A549 (cell line): ENCODE measurements around the gene SND1. TPM values are rescaled to one million over a fixed set of nuclear protein-coding genes. Genes with fewer than 3 reads are reported as not detected.

Source experiments
- ATAC-seq, 2 experiments: fragments of 200-7000 bp in 1 of 2; fragments of >200 bp in 1 of 2; cut with Nextera tagmentation in 1 of 2; cut with Tn5 transposase in 1 of 2; 3 replicates each; pipeline versions ENCODE4 v1.8.0 to v1.9.1; 2018 to 2020; ENCODE audit warnings: mild to moderate bottlenecking in 1 of 2, moderate library complexity in 1 of 2
- CTCF ChIA-PET: fragments of 300-600 bp; sonication (Branson Sonifier 250); formaldehyde crosslinking; extraction: SDS; loops from one replicate; lab custom pipeline; 2021; ENCODE audit warnings: antibody characterized with exemption, inconsistent platforms; lab: Yijun Ruan, JAX
- POLR2A ChIA-PET: fragments of 350-600 bp; formaldehyde crosslinking; extraction: SDS; loops from one replicate; lab custom pipeline; 2021; ENCODE audit warnings: antibody characterized with exemption, inconsistent platforms; lab: Yijun Ruan, JAX
- DNase-seq, 2 experiments: peaks; one replicate each; pipeline versions ENCODE4 v3.0.0 to v3.0.0-alpha.2; 2011 to 2016; ENCODE audit warnings: low read depth in 1 of 2, low spot score in 1 of 2
- FAIRE-seq: peaks from 2 replicates; lab custom pipeline; 2011; peaks lifted over from hg19 to GRCh38; lab: Jason Lieb, UNC
- H3K27ac ChIP-seq, 2 experiments: fragments of >200 bp; sonication (Bioruptor Twin); formaldehyde crosslinking; 3 replicates each; pipeline ENCODE4 v1.5.1; 2016 to 2017
- H3K4me1 ChIP-seq: fragments of >200 bp; sonication (Bioruptor Twin); formaldehyde crosslinking; 3 replicates; pipeline ENCODE4 v1.6.1; 2016
- H3K4me2 ChIP-seq: fragments of >200 bp; sonication (Bioruptor Twin); formaldehyde crosslinking; 3 replicates; pipeline ENCODE4 v1.6.1; 2016
- H3K4me3 ChIP-seq: fragments of >200 bp; sonication (Bioruptor Twin); formaldehyde crosslinking; 3 replicates; pipeline ENCODE4 v1.5.1; 2016
- H3K9me3 ChIP-seq: fragments of >200 bp; sonication (Bioruptor Twin); formaldehyde crosslinking; 3 replicates; pipeline ENCODE4 v1.6.1; 2016
- ATOH8 ChIP-seq: fragments of 250-450 bp; sonication (Bioruptor Pico); IDR thresholded peaks from 2 replicates; pipeline ENCODE4 v1.5.0; 2020; ENCODE audit warnings: low read depth, mild to moderate bottlenecking, moderate library complexity
- BCL3 ChIP-seq: fragments of >200 bp; sonication (Bioruptor Twin); formaldehyde crosslinking; IDR thresholded peaks from 3 replicates; pipeline ENCODE4 v1.6.1; 2016
- BHLHE40 ChIP-seq: IDR thresholded peaks from 2 replicates; pipeline ENCODE4 v1.6.1; 2012; ENCODE audit warnings: low read depth, low read length, inconsistent platforms
- CBX2 ChIP-seq: fragments of 200-600 bp; sonication (generic); IDR thresholded peaks from 2 replicates; pipeline ENCODE4 v1.6.1; 2016; ENCODE audit warnings: low read depth, mild to moderate bottlenecking, borderline replicate concordance
- CBX8 ChIP-seq: fragments of 200-600 bp; sonication (generic); IDR thresholded peaks from 2 replicates; pipeline ENCODE4 v1.6.1; 2016
- CEBPB ChIP-seq, 2 experiments: fragments of >200 bp in 1 of 2; sonication (Bioruptor Twin) in 1 of 2; formaldehyde crosslinking in 1 of 2; IDR thresholded peaks; 2 replicates each; pipeline ENCODE4 v1.6.1; 2012 to 2016
- CHD4 ChIP-seq: fragments of 200-600 bp; sonication (generic); IDR thresholded peaks from 2 replicates; pipeline ENCODE4 v1.6.1; 2016; ENCODE audit warnings: antibody characterized with exemption, mild to moderate bottlenecking, borderline replicate concordance
- ESRRA ChIP-seq: fragments of 150-350 bp; IDR thresholded peaks from 2 replicates; pipeline ENCODE4 v1.6.1; 2014; ENCODE audit warnings: mild to moderate bottlenecking, low read length, borderline replicate concordance
- FOSB ChIP-seq: fragments of 250-450 bp; sonication (Bioruptor Pico); IDR thresholded peaks from 2 replicates; pipeline ENCODE4 v1.5.0; 2020; ENCODE audit warnings: mild to moderate bottlenecking, moderate library complexity
- FOXS1 ChIP-seq: fragments of 250-450 bp; sonication (Bioruptor Pico); IDR thresholded peaks from 2 replicates; pipeline ENCODE4 v1.5.0; 2020; ENCODE audit warnings: mild to moderate bottlenecking, moderate library complexity
- HEYL ChIP-seq: fragments of 250-450 bp; sonication (Bioruptor Pico); IDR thresholded peaks from 2 replicates; pipeline ENCODE4 v1.8.0; 2021; ENCODE audit warnings: mild to moderate bottlenecking, moderate library complexity
- HMGXB4 ChIP-seq: fragments of 250-450 bp; sonication (Bioruptor Pico); IDR thresholded peaks from 2 replicates; pipeline ENCODE4 v1.5.0; 2021; ENCODE audit warnings: mild to moderate bottlenecking, moderate library complexity, borderline replicate concordance
- HOXB13 ChIP-seq: fragments of 250-450 bp; sonication (Bioruptor Pico); IDR thresholded peaks from 2 replicates; pipeline ENCODE4 v1.5.0; 2020; ENCODE audit warnings: low read depth, mild to moderate bottlenecking, moderate library complexity
- JUN ChIP-seq, 2 experiments: fragments of >200 bp; sonication (Bioruptor Twin); formaldehyde crosslinking; IDR thresholded peaks; 2 replicates in 1 of 2; 3 replicates in 1 of 2; pipeline ENCODE4 v1.6.1; 2016 to 2017
- JUNB ChIP-seq: fragments of >200 bp; sonication (Bioruptor Twin); formaldehyde crosslinking; IDR thresholded peaks from 2 replicates; pipeline ENCODE4 v1.6.1; 2016
- KDM5A ChIP-seq: fragments of 200-600 bp; sonication (generic); IDR thresholded peaks from 2 replicates; pipeline ENCODE4 v1.6.1; 2016; ENCODE audit warnings: antibody characterized with exemption, mild to moderate bottlenecking
- MAFK ChIP-seq: fragments of 450-650 bp; IDR thresholded peaks from 2 replicates; pipeline ENCODE4 v1.6.1; 2014; ENCODE audit not compliant: partially characterized antibody
- MYC ChIP-seq: IDR thresholded peaks from 2 replicates; pipeline ENCODE4 v1.6.1; 2012; ENCODE audit warnings: mild to moderate bottlenecking, inconsistent platforms, low read length, improper control_type of control experiment, borderline replicate concordance
- NFE2L2 ChIP-seq: fragments of 150-350 bp; conservative IDR thresholded peaks from 2 replicates; pipeline ENCODE4 v1.6.1; 2014; ENCODE audit warnings: low read length
- POLR2A ChIP-seq: IDR thresholded peaks from 2 replicates; pipeline ENCODE4 v1.6.1; 2012; ENCODE audit warnings: mild to moderate bottlenecking, low read length
- RCOR1 ChIP-seq: fragments of 150-350 bp; IDR thresholded peaks from 2 replicates; pipeline ENCODE4 v1.6.1; 2014; ENCODE audit warnings: antibody characterized with exemption, low read length, low read depth
- RFX5 ChIP-seq: fragments of 450-650 bp; IDR thresholded peaks from 2 replicates; pipeline ENCODE4 v1.7.1; 2014; ENCODE audit warnings: antibody characterized with exemption, mild to moderate bottlenecking, moderate library complexity
- TFCP2L1 ChIP-seq: fragments of 250-450 bp; sonication (Bioruptor Pico); IDR thresholded peaks from 2 replicates; pipeline ENCODE4 v1.5.0; 2021; ENCODE audit warnings: mild to moderate bottlenecking
- TP53 ChIP-seq: fragments of 250-450 bp; sonication (Bioruptor Pico); IDR thresholded peaks from 2 replicates; pipeline ENCODE4 v1.5.0; 2021; ENCODE audit warnings: mild to moderate bottlenecking, moderate library complexity
- ZFP36 ChIP-seq: fragments of 450-650 bp; IDR thresholded peaks from 2 replicates; pipeline ENCODE4 v1.6.1; 2014; ENCODE audit warnings: borderline replicate concordance; ENCODE audit not compliant: partially characterized antibody
- ZNF302 ChIP-seq: fragments of 250-450 bp; sonication (Bioruptor Pico); IDR thresholded peaks from 2 replicates; pipeline ENCODE4 v1.9.0; 2021; ENCODE audit warnings: inconsistent platforms, mild to moderate bottlenecking, moderate library complexity
- WGBS: methylation state at CpG from one replicate; pipeline ENCODE4 v1.1.6; 2017; ENCODE audit errors: missing lambda C conversion rate; 5-methylcytosine and 5-hydroxymethylcytosine counted together
- polyA plus RNA-seq, 4 experiments: library from polyadenylated mRNA; depleted of rRNA in 3 of 4; stranded (reverse); fragments of >200 nt; fragmentation: RNase III in 1 of 4; extraction: RNeasy Plus Mini Kit Qiagen cat#74134 plus additional on column Dnase treatment in 1 of 4; gene quantifications; 2 replicates in 3 of 4; 3 replicates in 1 of 4; pipeline ENCODE4 v1.2.3, GENCODE V29; 2011 to 2017
- TF ChIP-seq, protein P1 (sequence below): IDR thresholded peaks from 2 replicates; pipeline ENCODE4 v1.6.1; 2012
- TF ChIP-seq, protein P2 (sequence below): fragments of >200 bp; sonication (Bioruptor Twin); formaldehyde crosslinking; IDR thresholded peaks from 3 replicates; pipeline ENCODE4 v1.5.1; 2016

The SND1 gene
- polyA plus RNA-seq, 2 of the 4 experiments (the other 2 are of a cell fraction), result 102 to 138 TPM

DNA sequence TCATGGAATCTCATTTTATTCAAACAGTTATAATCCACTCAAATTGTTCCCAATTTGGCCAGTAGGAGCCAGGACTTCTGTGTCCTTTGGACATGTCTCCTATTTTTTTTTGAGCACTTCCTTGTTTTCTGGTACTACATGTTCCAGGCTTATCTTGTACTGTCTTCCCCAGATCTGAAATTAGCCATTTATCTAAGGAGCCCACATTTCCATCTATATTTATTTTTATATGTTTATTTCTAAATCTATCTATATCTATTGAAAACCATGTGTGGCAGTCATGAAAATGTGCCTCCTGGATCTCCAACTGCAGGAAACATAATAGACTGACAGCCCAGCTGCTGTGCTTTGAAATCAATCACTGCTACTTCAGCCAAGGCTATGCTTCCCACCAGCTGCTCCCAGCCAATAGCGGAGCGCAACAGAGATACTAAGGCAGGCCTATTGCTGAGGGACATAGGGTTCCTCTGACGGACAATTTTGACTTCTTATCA, 232.1 kb downstream of the SND1 start:
- 90% methylated on average over 3 of the region's 3 CpGs for WGBS
- no peak for DNase-seq
- CTCF ChIA-PET, result no interaction called here
- no peaks in the 10 kb centered on the region for H3K9me3 ChIP-seq
- peak in 1 of 2 experiments; percentile 53; a peak in 2 of 6 replicates for ATAC-seq
- POLR2A ChIA-PET, result no interaction called here
- no peak overlapping the region for H3K27ac ChIP-seq
- H3K4me1 ChIP-seq, result peaks cover 4% of the 10 kb centered on the region; the same call in 2 of the 3 replicates
- no peak overlapping the region for H3K4me3 ChIP-seq
- FAIRE-seq, result no peak
- no peak overlapping the region for H3K4me2 ChIP-seq
- TF ChIP-seq NFE2L2, result no peak
- TF ChIP-seq RFX5, result no peak
- TF ChIP-seq, protein P1, sequence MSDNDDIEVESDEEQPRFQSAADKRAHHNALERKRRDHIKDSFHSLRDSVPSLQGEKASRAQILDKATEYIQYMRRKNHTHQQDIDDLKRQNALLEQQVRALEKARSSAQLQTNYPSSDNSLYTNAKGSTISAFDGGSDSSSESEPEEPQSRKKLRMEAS, result no peak
- TF ChIP-seq MYC, result no peak
- TF ChIP-seq RCOR1, result no peak
- TF ChIP-seq FOSB (CRISPR knock-in tag), result no peak
- TF ChIP-seq ATOH8, result no peak
- no peak for TF ChIP-seq ZNF302 (CRISPR knock-in tag)
- TF ChIP-seq, protein P2, sequence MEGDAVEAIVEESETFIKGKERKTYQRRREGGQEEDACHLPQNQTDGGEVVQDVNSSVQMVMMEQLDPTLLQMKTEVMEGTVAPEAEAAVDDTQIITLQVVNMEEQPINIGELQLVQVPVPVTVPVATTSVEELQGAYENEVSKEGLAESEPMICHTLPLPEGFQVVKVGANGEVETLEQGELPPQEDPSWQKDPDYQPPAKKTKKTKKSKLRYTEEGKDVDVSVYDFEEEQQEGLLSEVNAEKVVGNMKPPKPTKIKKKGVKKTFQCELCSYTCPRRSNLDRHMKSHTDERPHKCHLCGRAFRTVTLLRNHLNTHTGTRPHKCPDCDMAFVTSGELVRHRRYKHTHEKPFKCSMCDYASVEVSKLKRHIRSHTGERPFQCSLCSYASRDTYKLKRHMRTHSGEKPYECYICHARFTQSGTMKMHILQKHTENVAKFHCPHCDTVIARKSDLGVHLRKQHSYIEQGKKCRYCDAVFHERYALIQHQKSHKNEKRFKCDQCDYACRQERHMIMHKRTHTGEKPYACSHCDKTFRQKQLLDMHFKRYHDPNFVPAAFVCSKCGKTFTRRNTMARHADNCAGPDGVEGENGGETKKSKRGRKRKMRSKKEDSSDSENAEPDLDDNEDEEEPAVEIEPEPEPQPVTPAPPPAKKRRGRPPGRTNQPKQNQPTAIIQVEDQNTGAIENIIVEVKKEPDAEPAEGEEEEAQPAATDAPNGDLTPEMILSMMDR, result no peak
- TF ChIP-seq HOXB13 (CRISPR knock-in tag), result no peak
- TF ChIP-seq CEBPB (IDR thresholded peaks at IDR 0.05), result no peak
- TF ChIP-seq JUN (IDR thresholded peaks at IDR 0.05), result no peak
- no peak for TF ChIP-seq TFCP2L1 (CRISPR knock-in tag)
- TF ChIP-seq KDM5A, result no peak
- no peak for TF ChIP-seq ZFP36
- no peak for TF ChIP-seq BHLHE40
- TF ChIP-seq TP53 (CRISPR knock-in tag), result no peak
- no peak for TF ChIP-seq HMGXB4 (CRISPR knock-in tag)
- TF ChIP-seq HEYL (CRISPR knock-in tag), result no peak
- TF ChIP-seq, all 56 proteins: peak for 0

- no peak for FAIRE-seq
- peaks cover 4% of the 10 kb centered on the region; the same call in 2 of the 3 replicates for H3K4me1 ChIP-seq
- H3K4me3 ChIP-seq, result no peak overlapping the region
- CTCF ChIA-PET, result no interaction called here
- DNase-seq, result no peak
- no peak overlapping the region for H3K4me2 ChIP-seq
- 93% methylated on average over 3 of the region's 3 CpGs for WGBS
- no peak for ATAC-seq
- POLR2A ChIA-PET, result no interaction called here
- H3K9me3 ChIP-seq, result no peaks in the 10 kb centered on the region
- TF ChIP-seq ESRRA, result no peak
- no peak for TF ChIP-seq POLR2A
- TF ChIP-seq BCL3, result no peak
- no peak for TF ChIP-seq FOSB (CRISPR knock-in tag)
- TF ChIP-seq JUNB, result no peak
- no peak for TF ChIP-seq JUN (IDR thresholded peaks at IDR 0.05)
- no peak for TF ChIP-seq ZNF302 (CRISPR knock-in tag)
- no peak for TF ChIP-seq CBX8
- TF ChIP-seq CBX2, result no peak
- TF ChIP-seq FOXS1, result no peak
- TF ChIP-seq CHD4, result no peak
- no peak for TF ChIP-seq MAFK
- TF ChIP-seq ATOH8, result no peak
- no peak overlapping the region for H3K27ac ChIP-seq
Measured at GRCh38 chr7:127885222-127885772, 233.3 kb downstream of the SND1 start.
